ENCODE data around the gene CRYM. TPM values are rescaled to one million over a fixed set of nuclear protein-coding genes. Genes with fewer than 3 reads are reported as not detected.
"Not testable (repeated sequence)": the region's sequence is repeated elsewhere in the genome, so short reads cannot be mapped to it uniquely, and the experiment has no call there.

Gene CRYM
- total RNA-seq, 2 donors from 2014 or later, result not detected

DNA sequence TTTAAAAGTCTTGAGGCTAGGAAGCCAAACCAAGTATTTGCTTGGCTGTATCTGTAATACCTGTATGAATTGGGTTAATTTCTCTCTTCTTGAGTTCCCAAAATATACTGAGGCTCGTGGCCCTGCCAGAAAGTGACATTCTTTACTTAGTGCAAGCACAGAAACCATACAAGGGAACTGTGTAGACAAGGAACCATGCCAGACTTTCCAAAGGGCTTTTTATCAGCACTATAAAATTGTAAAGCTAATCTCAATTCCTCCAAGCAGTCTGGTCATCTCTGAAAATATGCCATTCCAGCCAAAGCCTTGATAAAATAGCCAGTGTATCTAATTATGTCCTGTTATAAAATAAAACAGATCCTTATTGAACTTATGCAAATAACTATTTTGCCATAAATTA, 7.2 kb upstream of the CRYM start:
- DNase-seq (ENCODE audit: low spot score in 2 of 2), result no peak
- Mint-ChIP-seq H3K36me3 (peaks cover 9 to 14% of the 10 kb centered on the region in 2 donors), H3K27ac (no peak overlapping the region), H3K9me3 (no peaks in the 10 kb centered on the region)
- ATAC-seq, result no peak

DNA sequence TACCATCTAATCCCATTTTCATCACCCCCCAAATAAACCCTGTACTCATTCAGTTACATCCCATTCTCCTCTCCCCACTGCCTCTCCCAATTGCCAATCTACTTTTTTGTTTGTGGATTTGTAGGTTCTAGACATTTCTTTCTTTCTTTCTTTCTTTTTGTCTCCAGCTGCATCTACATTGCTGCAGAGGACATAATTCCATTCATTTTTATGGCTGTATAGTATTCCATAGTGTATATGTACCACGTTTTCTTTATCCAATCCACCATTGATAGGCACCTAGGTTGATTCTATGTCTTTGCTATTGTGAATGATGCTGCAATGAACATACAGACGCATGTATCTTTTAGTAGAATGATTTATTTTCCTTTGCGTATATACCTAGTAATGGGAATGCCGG, 6.3 kb upstream of the CRYM start:
- no peaks in the 10 kb centered on the region for H3K9me3 Mint-ChIP-seq
- DNase-seq (ENCODE audit: low spot score in 2 of 2) (no peak), ATAC-seq (no peak)
- peaks cover 9 to 10% of the 10 kb centered on the region in 2 donors for H3K36me3 Mint-ChIP-seq
- no peak overlapping the region for H3K27ac Mint-ChIP-seq

- Mint-ChIP-seq H3K9me3 (no peaks in the 10 kb centered on the region), H3K36me3 (peaks cover 9 to 10% of the 10 kb centered on the region in 2 donors), H3K27ac (no peak overlapping the region)
- ATAC-seq, result peak in 1 of 2 donors; percentile 43
- no peak for DNase-seq (ENCODE audit: low spot score in 2 of 2)
Observed at GRCh38 chr16:21283521-21284289, 5.6 kb upstream of the CRYM start.

GRCh38 chr16:21281698-21282389, 3.8 kb upstream of the CRYM start:
- ATAC-seq (no peak), DNase-seq (ENCODE audit: low spot score in 2 of 2) (no peak)
- no peaks in the 10 kb centered on the region for H3K9me3 Mint-ChIP-seq
- no peak overlapping the region for H3K27ac Mint-ChIP-seq
- peaks cover 9 to 10% of the 10 kb centered on the region in 2 donors for H3K36me3 Mint-ChIP-seq

GRCh38 chr16:21279501-21279900, 1.4 kb upstream of the CRYM start:
- Mint-ChIP-seq H3K9me3 (no peaks in the 10 kb centered on the region), H3K27ac (no peak overlapping the region), H3K36me3 (peaks cover 7% of the 10 kb centered on the region in 2 donors)
- no peak for ATAC-seq
- no peak for DNase-seq (ENCODE audit: low spot score in 2 of 2)

DNA sequence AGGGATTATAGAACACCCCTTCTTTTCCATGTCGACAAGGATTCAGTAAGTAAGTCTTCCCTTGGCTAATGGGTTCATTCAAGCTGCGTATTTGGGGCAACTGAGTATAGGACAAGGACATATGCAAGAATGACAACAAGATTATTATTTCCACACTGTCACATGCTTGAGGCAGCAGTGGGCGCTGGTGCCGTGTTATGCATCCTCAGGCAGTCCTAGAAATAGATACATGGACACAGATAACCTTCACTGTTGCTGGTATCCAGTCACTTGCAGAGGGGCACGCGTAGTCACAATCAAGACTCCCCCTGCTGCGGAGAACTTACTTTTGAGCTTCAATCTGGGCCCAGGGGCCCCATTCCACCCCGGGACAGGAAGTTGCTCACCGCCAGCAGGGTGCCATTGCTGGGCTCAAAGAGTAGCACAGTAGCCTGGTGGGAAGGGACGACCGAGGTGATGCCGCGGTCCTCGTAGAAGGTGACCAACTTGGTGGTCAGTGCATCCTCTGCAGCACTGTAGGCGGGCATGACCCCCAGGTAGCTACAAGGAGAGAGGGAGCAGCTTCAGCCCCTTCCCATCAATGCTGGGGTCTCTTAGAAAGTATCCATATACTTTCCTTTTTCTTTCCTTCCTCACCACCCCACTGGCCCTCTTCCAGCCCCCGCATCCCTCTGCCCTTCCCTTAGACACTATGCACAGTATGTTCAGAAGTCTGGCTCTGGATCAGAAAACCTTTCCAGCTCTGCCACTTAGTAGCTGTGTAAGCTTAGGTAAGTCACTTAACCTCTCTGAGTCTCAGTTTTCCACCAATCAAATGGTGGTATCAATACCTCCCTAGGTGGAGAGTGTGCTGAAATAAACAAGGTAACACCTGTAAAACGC, 804 bp downstream of the CRYM start:
- ATAC-seq (no peak), DNase-seq (ENCODE audit: low spot score in 2 of 2) (no peak)
- H3K27ac Mint-ChIP-seq, result no peak overlapping the region
- no peaks in the 10 kb centered on the region for H3K36me3 Mint-ChIP-seq
- H3K9me3 Mint-ChIP-seq, result no peaks in the 10 kb centered on the region

DNA sequence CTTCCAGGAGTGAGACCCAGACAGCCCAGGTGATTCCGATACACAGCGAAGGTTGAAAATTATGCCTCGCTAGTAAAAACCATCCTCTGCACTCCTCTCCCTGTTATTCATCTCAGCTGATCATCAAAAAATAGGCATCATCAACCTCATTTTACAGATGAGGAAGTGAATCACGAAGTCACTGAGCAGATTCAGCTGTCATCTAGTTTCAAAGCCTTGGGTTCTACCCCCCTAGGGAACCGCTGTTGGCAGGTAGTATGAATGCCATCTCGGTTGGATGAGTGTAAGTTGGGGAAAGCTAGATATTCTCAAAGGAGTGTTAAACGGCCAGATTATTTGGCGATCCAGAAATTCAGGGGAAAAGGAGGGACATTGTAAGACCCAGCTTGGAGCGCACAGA, 2.0 kb downstream of the CRYM start:
- Mint-ChIP-seq H3K36me3 (no peaks in the 10 kb centered on the region), H3K27ac (no peak overlapping the region), H3K9me3 (no peaks in the 10 kb centered on the region)
- no peak for DNase-seq (ENCODE audit: low spot score in 2 of 2)
- no peak for ATAC-seq

DNA sequence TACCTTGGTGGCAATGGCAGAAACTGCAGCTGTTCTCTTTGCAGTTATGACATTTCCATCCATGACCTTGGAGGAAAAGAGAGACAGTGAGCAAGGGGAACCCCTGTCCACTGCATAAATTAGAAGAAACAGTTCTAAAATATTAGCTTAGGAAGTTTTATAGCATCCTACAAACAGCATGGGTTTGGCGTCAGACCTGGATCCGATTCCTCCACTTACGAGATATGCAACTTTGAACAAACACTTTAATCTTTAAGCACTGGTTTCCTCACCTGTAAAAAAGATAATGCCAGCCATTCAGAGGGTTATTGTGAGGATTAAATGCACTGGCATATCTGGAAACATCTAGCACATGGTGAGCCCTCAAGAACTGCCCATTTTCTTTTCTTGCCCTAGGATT, 2.6 kb downstream of the CRYM start:
- no peak for ATAC-seq
- no peak overlapping the region for H3K27ac Mint-ChIP-seq
- no peak for DNase-seq (ENCODE audit: low spot score in 2 of 2)
- H3K9me3 Mint-ChIP-seq, result no peaks in the 10 kb centered on the region
- H3K36me3 Mint-ChIP-seq, result no peaks in the 10 kb centered on the region

- H3K36me3 Mint-ChIP-seq, result no peaks in the 10 kb centered on the region
- no peak overlapping the region for H3K27ac Mint-ChIP-seq
- ATAC-seq, result no peak
- H3K9me3 Mint-ChIP-seq, result no peaks in the 10 kb centered on the region
- no peak for DNase-seq (ENCODE audit: low spot score in 2 of 2)
Observed at GRCh38 chr16:21274172-21274726, 3.8 kb downstream of the CRYM start.

- not testable (repeated sequence) for H3K27ac Mint-ChIP-seq; H3K36me3 Mint-ChIP-seq; H3K9me3 Mint-ChIP-seq; DNase-seq (ENCODE audit: low spot score in 2 of 2); ATAC-seq
Observed at GRCh38 chr16:21272763-21273162, 5.3 kb downstream of the CRYM start.

DNA sequence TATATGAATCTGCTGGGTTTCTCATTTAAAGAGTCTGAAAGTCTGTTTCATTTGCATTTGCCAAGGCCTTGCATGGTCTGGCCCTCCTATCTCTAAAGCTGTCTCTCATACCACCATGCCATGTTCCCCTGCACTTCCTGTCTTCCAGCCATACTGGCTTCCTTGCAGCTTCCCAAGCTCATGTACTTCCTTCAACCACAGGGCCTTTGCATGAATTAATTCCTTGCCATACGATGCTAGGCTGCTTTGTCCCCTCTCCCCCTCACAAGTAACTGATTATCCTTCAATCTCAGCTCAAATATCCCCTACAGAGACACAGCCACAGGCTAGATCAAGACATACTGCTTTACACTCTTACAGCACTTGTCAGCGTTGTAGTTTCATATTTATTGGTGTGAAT, 5.8 kb downstream of the CRYM start:
- ATAC-seq (no peak), DNase-seq (ENCODE audit: low spot score in 2 of 2) (no peak)
- Mint-ChIP-seq H3K9me3 (no peaks in the 10 kb centered on the region), H3K36me3 (no peaks in the 10 kb centered on the region), H3K27ac (no peak overlapping the region)

- DNase-seq (ENCODE audit: low spot score in 2 of 2) (no peak), ATAC-seq (no peak)
- H3K36me3 Mint-ChIP-seq, result no peaks in the 10 kb centered on the region
- H3K27ac Mint-ChIP-seq, result no peak overlapping the region
- H3K9me3 Mint-ChIP-seq, result no peaks in the 10 kb centered on the region
Observed at GRCh38 chr16:21268236-21268635, 9.9 kb downstream of the CRYM start.

DNA sequence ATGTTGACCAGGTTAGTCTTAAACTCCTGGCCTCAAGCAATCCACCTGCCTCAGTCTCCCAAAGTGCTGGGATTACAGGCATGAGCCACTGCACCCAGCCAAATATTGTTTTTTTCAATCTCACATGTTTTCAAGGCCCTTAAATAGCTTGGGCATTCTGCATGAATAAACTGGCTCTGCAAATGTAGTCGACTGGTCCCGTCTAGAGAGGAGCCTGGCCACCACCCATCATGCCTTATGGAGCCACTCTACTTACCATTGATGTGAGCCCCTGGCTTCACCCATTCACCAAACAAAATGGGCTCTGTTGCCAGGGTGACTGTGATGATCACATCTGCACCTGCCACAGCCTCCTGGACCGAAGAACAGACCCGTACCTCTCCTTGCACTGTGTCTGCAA, 10.8 kb downstream of the CRYM start:
- DNase-seq (ENCODE audit: low spot score in 2 of 2) (no peak), ATAC-seq (no peak)
- Mint-ChIP-seq H3K9me3 (no peaks in the 10 kb centered on the region), H3K27ac (no peak overlapping the region), H3K36me3 (no peaks in the 10 kb centered on the region)

DNA sequence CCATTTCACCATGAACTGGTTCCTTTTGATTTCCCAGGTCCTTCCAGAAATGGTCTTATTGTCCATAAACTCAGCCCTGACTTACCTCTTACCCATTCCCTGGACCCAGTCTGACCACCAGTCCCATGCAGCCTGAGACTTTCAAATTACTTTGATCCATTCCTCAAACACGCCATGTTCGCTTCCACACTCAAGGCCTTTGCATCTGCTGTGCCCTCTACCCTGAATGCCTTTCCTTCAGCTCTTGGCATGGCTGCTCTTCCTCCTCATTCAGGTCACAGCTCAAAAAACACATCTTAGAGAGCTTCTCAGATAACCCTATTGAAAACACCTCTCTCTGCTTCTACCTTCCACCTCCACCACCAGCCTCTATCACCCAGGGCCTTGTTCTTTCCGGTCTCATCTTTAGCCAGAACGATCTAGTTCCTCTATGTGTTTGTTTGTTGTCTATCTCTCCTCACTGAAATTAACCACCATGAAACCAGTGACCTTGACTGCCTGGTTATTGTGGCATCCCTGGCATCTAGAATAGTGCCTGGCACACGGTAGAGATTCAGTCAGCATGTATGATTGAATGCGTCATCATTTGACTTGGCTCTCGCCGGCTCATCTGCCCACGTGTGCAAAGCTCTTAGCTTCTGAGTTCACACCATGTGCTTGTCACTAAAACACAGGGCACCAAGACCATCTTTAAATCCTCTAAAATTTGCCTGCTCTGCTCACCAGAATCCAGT, 12.8 kb downstream of the CRYM start:
- H3K9me3 Mint-ChIP-seq, result no peaks in the 10 kb centered on the region
- DNase-seq (ENCODE audit: low spot score in 2 of 2), result no peak
- ATAC-seq, result no peak
- no peaks in the 10 kb centered on the region for H3K36me3 Mint-ChIP-seq
- no peak overlapping the region for H3K27ac Mint-ChIP-seq

DNA sequence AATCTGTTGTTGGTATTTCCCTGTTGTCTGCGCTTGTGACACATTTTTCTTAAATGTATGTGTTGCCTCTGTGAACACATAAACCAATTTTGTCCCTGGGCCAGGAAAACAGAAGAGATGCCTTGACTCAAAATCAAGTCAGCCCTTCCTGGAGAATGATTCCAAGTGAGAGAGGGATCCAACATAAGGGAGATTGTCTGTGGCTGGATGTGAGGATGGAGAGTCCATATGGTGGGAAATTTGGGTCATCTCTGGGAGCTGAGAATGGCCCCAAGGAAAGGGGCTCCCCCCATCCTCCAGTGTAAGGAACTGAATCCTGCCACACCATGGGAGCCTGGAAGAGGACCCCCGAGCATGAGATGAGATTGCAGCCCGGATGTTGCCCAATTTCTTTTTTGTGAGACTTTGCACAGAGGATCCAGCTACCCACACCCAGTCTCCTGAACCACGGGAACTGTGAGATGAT, 13.5 kb downstream of the CRYM start:
- no peak for ATAC-seq
- no peak for DNase-seq (ENCODE audit: low spot score in 2 of 2)

More for the DNA sequence above, 13.5 kb downstream of the CRYM start:
- H3K27ac Mint-ChIP-seq, result no peak overlapping the region
- no peaks in the 10 kb centered on the region for H3K9me3 Mint-ChIP-seq
- no peaks in the 10 kb centered on the region for H3K36me3 Mint-ChIP-seq

All from activated naive CD4-positive, alpha-beta T cell treated with anti-CD3 and anti-CD28 coated beads, Interleukin-2, amount 50 U/mL, for 72 hours (primary cell).